ENCODE measurements around the gene MTA1. TPM values are rescaled to one million over a fixed set of nuclear protein-coding genes. Genes with fewer than 3 reads are reported as not detected.

The MTA1 gene
- total and polyA plus RNA-seq, 2 donors from 2014 or later, result 30.4 to 112 TPM

DNA sequence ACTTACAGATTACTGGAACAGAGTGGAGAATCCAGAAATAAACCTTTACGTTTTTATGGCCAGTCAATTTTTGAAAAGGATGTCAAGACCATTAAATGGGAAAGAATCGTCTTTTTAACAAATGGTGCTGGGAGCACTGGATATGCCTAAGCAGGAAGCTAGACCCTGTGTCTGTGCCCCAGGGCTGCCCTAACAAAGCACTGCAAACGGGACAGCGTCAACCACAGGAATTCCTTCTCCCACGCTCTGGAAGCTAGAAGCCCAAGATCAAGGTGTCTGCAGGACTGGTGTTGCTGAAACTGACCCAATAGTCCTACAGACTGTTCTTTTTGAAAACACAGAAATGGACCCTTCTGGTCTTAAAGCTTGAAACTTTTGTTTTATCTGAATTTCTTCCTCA, 97.5 kb downstream of the MTA1 start:
- intact Hi-C loops (cut with DNase I), result no loop called here
- TF ChIP-seq, protein P1, sequence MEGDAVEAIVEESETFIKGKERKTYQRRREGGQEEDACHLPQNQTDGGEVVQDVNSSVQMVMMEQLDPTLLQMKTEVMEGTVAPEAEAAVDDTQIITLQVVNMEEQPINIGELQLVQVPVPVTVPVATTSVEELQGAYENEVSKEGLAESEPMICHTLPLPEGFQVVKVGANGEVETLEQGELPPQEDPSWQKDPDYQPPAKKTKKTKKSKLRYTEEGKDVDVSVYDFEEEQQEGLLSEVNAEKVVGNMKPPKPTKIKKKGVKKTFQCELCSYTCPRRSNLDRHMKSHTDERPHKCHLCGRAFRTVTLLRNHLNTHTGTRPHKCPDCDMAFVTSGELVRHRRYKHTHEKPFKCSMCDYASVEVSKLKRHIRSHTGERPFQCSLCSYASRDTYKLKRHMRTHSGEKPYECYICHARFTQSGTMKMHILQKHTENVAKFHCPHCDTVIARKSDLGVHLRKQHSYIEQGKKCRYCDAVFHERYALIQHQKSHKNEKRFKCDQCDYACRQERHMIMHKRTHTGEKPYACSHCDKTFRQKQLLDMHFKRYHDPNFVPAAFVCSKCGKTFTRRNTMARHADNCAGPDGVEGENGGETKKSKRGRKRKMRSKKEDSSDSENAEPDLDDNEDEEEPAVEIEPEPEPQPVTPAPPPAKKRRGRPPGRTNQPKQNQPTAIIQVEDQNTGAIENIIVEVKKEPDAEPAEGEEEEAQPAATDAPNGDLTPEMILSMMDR (IDR thresholded peaks at IDR 0.05; ENCODE audit: borderline replicate concordance, extremely low read depth, insufficient read depth), result no peak
- H3K4me3 ChIP-seq (ENCODE audit: low read length in 3 of 3), result no peak overlapping the region
- no peaks in the 10 kb centered on the region for H3K4me1 ChIP-seq (ENCODE audit: control insufficient read depth in 2 of 3, insufficient read depth in 2 of 3, low read depth in 1 of 3, low read length in 3 of 3)
- no peaks in the 10 kb centered on the region for H3K9me3 ChIP-seq (ENCODE audit: control insufficient read depth in 2 of 3, insufficient read depth in 1 of 3, low read length in 3 of 3)
- H3K27ac ChIP-seq (ENCODE audit: low read depth in 2 of 2, low read length in 2 of 2), result no peak overlapping the region
- H3K9ac ChIP-seq (ENCODE audit: low read length in 3 of 3), result no peak overlapping the region
- DNase-seq (peak in 1 of 5 donors; percentile 24), FAIRE-seq (no peak)
- no peaks in the 10 kb centered on the region for H3K27me3 ChIP-seq (ENCODE audit: control insufficient read depth, insufficient read depth, low read length)
- H3K36me3 ChIP-seq (ENCODE audit: control insufficient read depth in 2 of 3, insufficient read depth in 3 of 3, low read length in 3 of 3), result no peaks in the 10 kb centered on the region

DNA sequence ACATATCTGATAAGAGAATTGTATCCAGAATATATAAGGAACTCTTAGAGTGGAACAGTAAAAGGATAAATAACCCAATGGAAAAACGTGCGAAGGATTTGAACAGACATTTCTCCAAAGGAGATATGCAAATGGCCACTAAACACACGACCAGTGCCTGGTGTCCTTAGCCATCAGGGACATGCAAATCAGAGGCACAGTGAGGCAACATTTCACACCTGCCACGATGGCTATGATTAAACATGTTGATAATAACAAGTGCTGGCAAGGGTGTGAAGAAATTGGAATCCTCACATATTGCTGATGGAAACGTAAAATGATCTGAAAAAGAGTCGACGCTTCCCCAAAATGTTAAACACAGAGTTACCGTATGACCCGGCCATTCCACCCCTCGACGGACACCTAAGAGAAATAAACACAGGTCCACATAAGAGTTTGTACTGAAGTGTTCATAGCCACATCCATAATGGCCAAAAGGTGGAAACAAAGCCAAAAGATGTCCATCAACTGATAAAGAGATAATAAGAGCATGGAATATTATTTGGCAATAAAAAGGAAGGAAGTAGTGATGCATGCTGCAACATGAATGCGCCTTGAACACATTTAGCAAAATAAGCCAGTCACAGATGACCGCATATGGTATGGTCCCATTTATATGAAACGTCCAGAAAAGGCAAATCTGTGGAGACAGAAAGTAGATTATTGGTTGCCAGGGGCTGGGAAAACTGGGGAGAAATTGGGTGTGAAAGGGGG, 100.5 kb downstream of the MTA1 start:
- Histone ChIP-seq H3K9ac (ENCODE audit: low read length in 3 of 3) (no peak overlapping the region), H3K4me1 (ENCODE audit: control insufficient read depth in 2 of 3, insufficient read depth in 2 of 3, low read depth in 1 of 3, low read length in 3 of 3) (no peaks in the 10 kb centered on the region), H3K36me3 (ENCODE audit: control insufficient read depth in 2 of 3, insufficient read depth in 3 of 3, low read length in 3 of 3) (no peaks in the 10 kb centered on the region), H3K9me3 (ENCODE audit: control insufficient read depth in 2 of 3, insufficient read depth in 1 of 3, low read length in 3 of 3) (no peaks in the 10 kb centered on the region), H3K27me3 (ENCODE audit: control insufficient read depth, insufficient read depth, low read length) (no peaks in the 10 kb centered on the region), H3K27ac (ENCODE audit: low read depth in 2 of 2, low read length in 2 of 2) (no peak overlapping the region), H3K4me3 (ENCODE audit: low read length in 3 of 3) (no peak overlapping the region)
- DNase-seq (peak in 1 of 5 donors; percentile 9), FAIRE-seq (no peak)
- intact Hi-C loops (cut with DNase I), result no loop called here
- TF ChIP-seq, protein P1 (IDR thresholded peaks at IDR 0.05; ENCODE audit: borderline replicate concordance, extremely low read depth, insufficient read depth), result no peak

Other genes with a start within 250 kb of the MTA1 start
- 48.6 TPM for gene NUDT14, start 238.5 kb upstream of the MTA1 start, total RNA-seq
- 59.1 TPM for gene NUDT14, start 238.5 kb upstream of the MTA1 start, polyA plus RNA-seq (ENCODE audit: insufficient read depth, low read depth, low replicate concordance)
- gene BTBD6, start 171.3 kb upstream of the MTA1 start, total RNA-seq, result 38.9 TPM
- gene BTBD6, start 171.3 kb upstream of the MTA1 start, polyA plus RNA-seq (ENCODE audit: insufficient read depth, low read depth, low replicate concordance), result 33.3 TPM
- 34.1 TPM for gene BRF1, start 118.8 kb upstream of the MTA1 start, total RNA-seq
- 19.3 TPM for gene BRF1, start 118.8 kb upstream of the MTA1 start, polyA plus RNA-seq (ENCODE audit: insufficient read depth, low read depth, low replicate concordance)
- 83.9 TPM for gene PACS2, start 105.1 kb upstream of the MTA1 start, total RNA-seq
- gene PACS2, start 105.1 kb upstream of the MTA1 start, polyA plus RNA-seq (ENCODE audit: insufficient read depth, low read depth, low replicate concordance), result 35.7 TPM
- 3.3 TPM for gene TEX22, start 21.3 kb upstream of the MTA1 start, total RNA-seq
- 1.5 TPM for gene TEX22, start 21.3 kb upstream of the MTA1 start, polyA plus RNA-seq (ENCODE audit: insufficient read depth, low read depth, low replicate concordance)
- 357 TPM for gene CRIP2, start 55.0 kb downstream of the MTA1 start, total RNA-seq
- gene CRIP2, start 55.0 kb downstream of the MTA1 start, polyA plus RNA-seq (ENCODE audit: insufficient read depth, low read depth, low replicate concordance), result 338 TPM
- gene CRIP1, start 67.1 kb downstream of the MTA1 start, total RNA-seq, result 381 TPM
- 272 TPM for gene CRIP1, start 67.1 kb downstream of the MTA1 start, polyA plus RNA-seq (ENCODE audit: insufficient read depth, low read depth, low replicate concordance)
- 13.2 TPM for gene TEDC1, start 71.4 kb downstream of the MTA1 start, total RNA-seq
- gene TEDC1, start 71.4 kb downstream of the MTA1 start, polyA plus RNA-seq (ENCODE audit: insufficient read depth, low read depth, low replicate concordance), result 6.9 TPM
- gene TMEM121, start 106.8 kb downstream of the MTA1 start, total RNA-seq, result 3.1 TPM
- 4.1 TPM for gene TMEM121, start 106.8 kb downstream of the MTA1 start, polyA plus RNA-seq (ENCODE audit: insufficient read depth, low read depth, low replicate concordance)